NCI-H526 (cell line): ENCODE measurements around the gene PKLR.
A peak's percentile ranks its signal among the peaks of the same experiment; 100 is the strongest.
"Not testable (repeated sequence)": the region's sequence is repeated elsewhere in the genome, so short reads cannot be mapped to it uniquely, and the experiment has no call there.

Source experiments
- DNase-seq, 2 experiments: peaks; one replicate each; lab custom pipeline; 2025; lab: John Stamatoyannopoulos, UW

PKLR gene

GRCh38 chr1:155318082-155318481, 16.8 kb upstream of the PKLR start:
- no peak for DNase-seq

- no peak for DNase-seq
These were observed 15.7 kb upstream of the PKLR start for GRCh38 chr1:155316922-155317321.

GRCh38 chr1:155313261-155313660, 12.0 kb upstream of the PKLR start:
- DNase-seq = no peak

- DNase-seq = no peak
These were observed 8.3 kb upstream of the PKLR start for GRCh38 chr1:155309423-155310021.

- peak; percentile 100 for DNase-seq
These were observed 7.5 kb upstream of the PKLR start, which contains the start of gene FDPS for GRCh38 chr1:155308493-155309422. Gene FDPS, plus strand, starts transcription at chr1:155308866. Its CDS starts 924 bp downstream, at chr1:155309790.

GRCh38 chr1:155307247-155307740, 6.1 kb upstream of the PKLR start:
- DNase-seq = peak; percentile 54 to 59

- no peak for DNase-seq
These were observed 4.7 kb upstream of the PKLR start for GRCh38 chr1:155305881-155306391.

- no peak for DNase-seq
These were observed 3.4 kb upstream of the PKLR start for GRCh38 chr1:155304558-155305063.

- no peak for DNase-seq
These were observed 497 bp downstream of the PKLR start for GRCh38 chr1:155300553-155301329.

- DNase-seq = no peak
These were observed 1.2 kb downstream of the PKLR start for GRCh38 chr1:155300024-155300423.

GRCh38 chr1:155297384-155297783, 3.9 kb downstream of the PKLR start:
- no peak for DNase-seq

GRCh38 chr1:155296661-155297060, 4.6 kb downstream of the PKLR start:
- DNase-seq = no peak

GRCh38 chr1:155295942-155296267, 5.3 kb downstream of the PKLR start:
- DNase-seq = no peak

- DNase-seq = no peak
These were observed 5.9 kb downstream of the PKLR start for GRCh38 chr1:155295183-155295941.

- DNase-seq = no peak
These were observed 6.6 kb downstream of the PKLR start for GRCh38 chr1:155294520-155295182.

GRCh38 chr1:155293086-155293749, 8.0 kb downstream of the PKLR start:
- no peak for DNase-seq

GRCh38 chr1:155291006-155291405, 10.2 kb downstream of the PKLR start:
- not testable (repeated sequence) for DNase-seq

GRCh38 chr1:155287987-155288543, 13.2 kb downstream of the PKLR start:
- DNase-seq = no peak

GRCh38 chr1:155286544-155286943, 14.7 kb downstream of the PKLR start:
- no peak for DNase-seq

- no peak for DNase-seq
These were observed 15.6 kb downstream of the PKLR start for GRCh38 chr1:155285631-155286044.
